Immature natural killer cell (primary cell): ENCODE data around the gene ZC3H10. TPM values are rescaled to one million over a fixed set of nuclear protein-coding genes. Genes with fewer than 3 reads are reported as not detected.

Experiments used
- DNase-seq, 3 donors: peaks; one replicate each; pipeline ENCODE4 v3.0.0; 2022; ENCODE audit warnings: mixed read lengths in 1 of 3
- H3K27ac Mint-ChIP-seq, 6 donors: one replicate each; pipeline ENCODE4 v1.8.0; 2020; ENCODE audit warnings: mixed read lengths in 6 of 6, mild to moderate bottlenecking in 5 of 6, inconsistent platforms in 4 of 6, moderate library complexity in 3 of 6
- H3K27me3 Mint-ChIP-seq, 3 donors: one replicate each; pipeline ENCODE4 v1.8.0; 2020 to 2021; ENCODE audit warnings: low read depth in 3 of 3, mild to moderate bottlenecking in 3 of 3, mixed read lengths in 3 of 3, moderate library complexity in 3 of 3, inconsistent platforms in 1 of 3
- H3K36me3 Mint-ChIP-seq, 3 donors: one replicate each; pipeline ENCODE4 v1.8.0; 2020; ENCODE audit warnings: mixed read lengths in 3 of 3, inconsistent platforms in 2 of 3, mild to moderate bottlenecking in 2 of 3
- H3K4me1 Mint-ChIP-seq, 2 donors: one replicate each; pipeline ENCODE4 v1.8.0; 2020; ENCODE audit warnings: inconsistent platforms in 2 of 2, mild to moderate bottlenecking in 2 of 2, mixed read lengths in 2 of 2, moderate library complexity in 1 of 2
- H3K4me3 Mint-ChIP-seq, 5 donors: one replicate each; pipeline ENCODE4 v1.8.0; 2020; ENCODE audit warnings: mild to moderate bottlenecking in 5 of 5, mixed read lengths in 5 of 5, inconsistent platforms in 3 of 5, moderate library complexity in 3 of 5
- H3K9me3 Mint-ChIP-seq, 6 donors: one replicate each; pipeline ENCODE4 v1.8.0; 2020; ENCODE audit warnings: mild to moderate bottlenecking in 6 of 6, mixed read lengths in 6 of 6, inconsistent platforms in 4 of 6, moderate library complexity in 3 of 6
- polyA plus RNA-seq, 3 donors: library from polyadenylated mRNA; unstranded; fragments of 300-500 nt; fragmentation: Illumina TruSeq; gene quantifications; one replicate each; pipeline ENCODE4 v1.2.3, GENCODE V29; 2021

ZC3H10 gene
- polyA plus RNA-seq, 3 donors from 2014 or later = 0.86 to 4.2 (median 1.3) TPM

DNA sequence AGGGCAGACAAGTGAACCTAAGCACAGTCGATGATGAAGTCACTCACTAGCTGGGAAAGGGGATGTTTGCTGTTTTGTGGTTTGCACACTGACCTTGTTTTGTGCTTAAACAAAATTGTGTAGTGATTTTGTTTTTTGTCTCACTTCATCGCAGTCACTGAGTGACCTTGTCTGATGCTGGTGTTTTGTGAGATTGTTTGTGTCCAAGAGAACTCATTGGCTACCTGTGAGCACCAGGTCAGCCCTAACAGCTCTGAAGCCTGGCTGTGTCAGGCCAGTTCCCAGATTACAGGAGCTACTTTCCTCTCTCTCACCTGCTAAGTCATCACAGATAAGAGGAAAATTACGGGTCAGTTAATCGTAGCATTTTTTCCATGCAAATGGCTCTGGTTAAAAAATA lies 6.1 kb downstream of the ZC3H10 start:
- Mint-ChIP-seq H3K27ac (peak overlapping the region in 3 of 6 donors; percentile 2 to 24 (median 18)), H3K36me3 (no peaks in the 10 kb centered on the region), H3K4me1 (peaks cover 38 to 43% of the 10 kb centered on the region in 2 donors), H3K4me3 (peak overlapping the region in 1 of 5 donors; percentile 2), H3K27me3 (peaks cover 5 to 21% (median 8%) of the 10 kb centered on the region in 3 donors), H3K9me3 (no peaks in the 10 kb centered on the region)
- no peak for DNase-seq

DNA sequence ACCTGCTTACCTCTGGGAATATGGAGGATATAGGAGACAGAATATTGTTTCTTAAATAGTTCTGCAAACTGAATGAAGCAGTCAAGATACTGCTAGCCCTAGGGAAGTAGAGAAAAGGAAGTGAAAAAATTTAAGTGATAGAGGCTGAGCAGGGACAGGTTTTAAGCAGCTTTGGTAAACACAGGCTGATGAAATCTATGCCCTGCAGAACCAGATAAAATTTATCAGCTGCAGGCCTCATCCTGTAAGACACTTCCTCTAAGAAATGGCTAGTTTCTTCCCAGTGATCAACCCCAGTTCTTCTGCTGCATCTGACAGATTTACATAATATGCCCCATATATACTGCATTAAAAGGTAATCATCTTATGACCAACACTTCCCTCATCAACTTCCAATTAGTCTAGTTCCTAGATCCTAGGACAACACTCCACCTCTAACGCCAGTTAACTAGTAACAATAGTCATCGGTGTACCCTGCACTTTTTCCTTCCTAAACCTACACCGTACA lies 8.7 kb downstream of the ZC3H10 start:
- Mint-ChIP-seq H3K27me3 (peaks cover 7 to 21% (median 10%) of the 10 kb centered on the region in 3 donors), H3K4me3 (peak overlapping the region; percentile 50 to 99 (median 97)), H3K9me3 (no peaks in the 10 kb centered on the region), H3K36me3 (peaks cover 13 to 20% (median 13%) of the 10 kb centered on the region in 3 donors), H3K27ac (peak overlapping the region; percentile 94 to 98 (median 97)), H3K4me1 (peaks cover 51 to 61% of the 10 kb centered on the region in 2 donors)
- no peak for DNase-seq

DNA sequence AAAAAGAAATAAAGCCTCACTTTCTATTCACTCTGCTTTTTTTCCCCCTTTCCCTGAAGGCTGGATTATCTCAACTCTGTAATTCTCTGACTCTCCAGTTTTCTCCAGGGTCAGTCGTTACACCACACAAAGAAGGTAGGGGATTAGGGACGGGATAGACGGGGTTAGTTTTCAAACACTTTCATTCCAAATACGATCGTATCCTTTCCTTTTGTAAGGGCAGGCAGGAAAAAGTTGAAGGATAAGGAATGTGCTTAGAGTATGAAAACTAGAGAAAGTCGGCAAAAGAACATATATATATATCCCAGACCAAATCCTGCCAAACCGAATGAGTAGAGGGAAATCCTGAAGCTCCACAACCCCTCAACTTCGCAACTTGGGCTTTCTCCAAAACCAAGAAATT lies 9.4 kb downstream of the ZC3H10 start:
- Mint-ChIP-seq H3K27me3 (peaks cover 7 to 21% (median 10%) of the 10 kb centered on the region in 3 donors), H3K9me3 (no peaks in the 10 kb centered on the region)

DNA sequence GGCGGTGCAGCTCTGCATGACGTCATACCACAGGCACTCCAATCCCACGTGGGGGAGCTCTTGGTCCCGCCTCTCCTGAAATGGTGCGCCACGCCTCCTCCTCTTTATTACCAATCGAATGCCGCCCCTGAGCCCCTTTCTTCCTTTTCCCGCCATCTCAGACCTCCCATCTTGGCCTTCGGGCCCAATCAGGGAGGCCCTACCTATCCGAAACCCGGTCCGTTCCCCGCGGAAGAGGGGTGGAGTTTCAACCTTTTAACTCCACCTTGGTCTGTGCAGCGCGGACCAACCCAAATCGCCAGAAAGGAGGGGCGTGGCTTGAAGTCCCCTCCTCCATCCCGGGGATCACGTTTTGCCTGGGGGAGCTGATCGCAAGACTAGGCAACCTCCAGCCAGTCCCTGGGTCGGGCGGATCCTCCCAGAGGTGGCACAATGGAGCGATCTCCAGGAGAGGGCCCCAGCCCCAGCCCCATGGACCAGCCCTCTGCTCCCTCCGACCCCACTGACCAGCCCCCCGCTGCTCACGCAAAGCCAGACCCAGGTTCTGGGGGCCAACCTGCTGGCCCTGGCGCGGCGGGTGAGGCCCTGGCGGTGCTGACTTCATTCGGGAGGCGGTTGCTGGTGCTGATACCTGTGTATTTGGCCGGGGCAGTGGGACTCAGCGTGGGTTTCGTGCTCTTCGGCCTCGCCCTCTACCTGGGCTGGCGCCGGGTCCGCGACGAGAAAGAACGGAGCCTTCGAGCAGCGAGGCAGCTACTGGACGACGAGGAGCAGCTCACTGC lies 10.0 kb downstream of the ZC3H10 start, which contains the start of gene ESYT1:
Gene ESYT1 (plus strand): TSS at position 380 of the 782 bp plus-strand sequence. CDS start 53 bp downstream, at position 433.
- Mint-ChIP-seq H3K27ac (peak within 1 kb of the TSS; percentile 94 to 98 (median 97)), H3K4me1 (peaks cover 55 to 69% of the 10 kb centered on the region in 2 donors), H3K27me3 (peaks cover 7 to 21% (median 10%) of the 10 kb centered on the region in 3 donors), H3K4me3 (peak within 1 kb of the TSS; percentile 93 to 99 (median 98)), H3K9me3 (no peaks in the 10 kb centered on the region), H3K36me3 (peaks cover 21 to 30% (median 21%) of the 10 kb centered on the region in 3 donors)
- peak; percentile 98 to 99 (median 99) for DNase-seq

More for the DNA sequence above, 9.4 kb downstream of the ZC3H10 start:
- Mint-ChIP-seq H3K4me1 (peaks cover 55 to 68% of the 10 kb centered on the region in 2 donors), H3K36me3 (peaks cover 19 to 27% (median 20%) of the 10 kb centered on the region in 3 donors), H3K4me3 (peak overlapping the region; percentile 93 to 99 (median 98)), H3K27ac (peak overlapping the region; percentile 94 to 98 (median 97))
- DNase-seq = no peak

DNA sequence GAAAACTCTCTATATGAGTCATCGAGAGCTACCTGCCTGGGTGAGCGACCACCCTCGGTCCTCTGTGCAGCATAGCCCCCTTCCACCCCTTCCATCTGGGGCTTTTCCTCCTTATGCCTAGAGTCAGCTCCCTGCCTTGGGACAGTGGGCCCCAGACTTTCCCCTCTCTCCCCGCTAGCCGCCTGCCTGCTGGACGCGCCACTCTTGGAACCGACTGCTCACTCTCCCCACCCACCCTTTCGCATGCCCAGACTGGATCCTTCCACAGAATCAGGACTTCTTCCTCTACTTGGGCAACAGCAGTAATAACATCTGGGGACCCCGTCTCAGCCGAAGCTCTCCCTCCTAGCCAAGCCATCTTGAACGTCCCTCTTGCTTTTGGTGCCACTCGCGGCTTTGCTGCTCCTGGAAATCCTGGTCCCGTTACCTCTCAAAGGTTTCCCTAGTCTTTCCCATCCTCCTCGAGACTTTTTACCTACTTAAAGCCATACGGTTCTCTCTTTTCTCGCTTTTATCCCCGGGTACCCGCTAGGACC lies 10.7 kb downstream of the ZC3H10 start:
- H3K4me1 Mint-ChIP-seq = peaks cover 57 to 67% of the 10 kb centered on the region in 2 donors

DNA sequence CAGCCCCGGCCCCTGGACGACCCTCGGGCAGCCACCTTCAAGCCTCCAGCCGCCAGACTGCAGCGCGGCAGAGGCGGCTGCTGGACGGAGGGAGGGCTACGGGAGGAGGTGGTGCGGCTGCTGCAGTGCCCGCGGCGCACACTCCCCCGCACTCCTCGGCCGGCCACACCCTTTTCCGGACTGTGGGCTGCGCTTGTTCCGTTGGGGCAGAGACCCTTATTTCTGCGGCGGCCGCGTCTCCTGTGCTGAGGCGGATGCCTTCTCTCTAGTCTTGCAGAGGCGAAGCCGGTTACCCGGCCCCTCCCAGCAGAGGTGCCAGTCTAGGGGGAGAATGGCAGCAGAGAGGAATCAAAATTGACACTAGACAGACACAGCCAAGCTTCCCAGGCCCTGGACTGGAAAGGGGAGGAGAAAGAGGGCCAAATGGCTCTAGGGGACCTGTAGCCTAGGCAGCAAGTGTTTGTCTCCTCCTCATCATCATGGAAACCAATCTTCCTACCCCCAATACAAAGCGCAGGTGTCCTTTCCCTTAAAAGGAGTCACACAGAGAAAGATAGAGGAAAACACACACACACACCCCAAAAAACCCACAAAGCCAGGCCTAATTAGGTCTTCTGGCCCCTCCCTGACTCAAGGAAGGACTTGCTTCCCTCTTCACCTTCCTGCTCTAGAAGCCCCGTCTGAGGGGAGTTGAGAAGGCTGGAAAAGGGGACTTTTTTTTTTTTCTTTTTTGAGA lies 11.3 kb downstream of the ZC3H10 start:
- Mint-ChIP-seq H3K27me3 (peaks cover 10 to 21% (median 11%) of the 10 kb centered on the region in 3 donors), H3K4me1 (peaks cover 57 to 60% of the 10 kb centered on the region in 2 donors), H3K4me3 (peak overlapping the region; percentile 93 to 99 (median 98)), H3K27ac (peak overlapping the region; percentile 94 to 98 (median 97)), H3K36me3 (peaks cover 21 to 43% (median 29%) of the 10 kb centered on the region in 3 donors), H3K9me3 (no peaks in the 10 kb centered on the region)
- DNase-seq = peak; percentile 84 to 87 (median 85)

More for the DNA sequence above, 10.7 kb downstream of the ZC3H10 start:
- no peak for DNase-seq
- Mint-ChIP-seq H3K4me3 (peak overlapping the region; percentile 93 to 99 (median 98)), H3K9me3 (no peaks in the 10 kb centered on the region), H3K27me3 (peaks cover 10 to 21% (median 11%) of the 10 kb centered on the region in 3 donors), H3K36me3 (peaks cover 21 to 36% (median 25%) of the 10 kb centered on the region in 3 donors), H3K27ac (peak overlapping the region; percentile 94 to 98 (median 97))

DNA sequence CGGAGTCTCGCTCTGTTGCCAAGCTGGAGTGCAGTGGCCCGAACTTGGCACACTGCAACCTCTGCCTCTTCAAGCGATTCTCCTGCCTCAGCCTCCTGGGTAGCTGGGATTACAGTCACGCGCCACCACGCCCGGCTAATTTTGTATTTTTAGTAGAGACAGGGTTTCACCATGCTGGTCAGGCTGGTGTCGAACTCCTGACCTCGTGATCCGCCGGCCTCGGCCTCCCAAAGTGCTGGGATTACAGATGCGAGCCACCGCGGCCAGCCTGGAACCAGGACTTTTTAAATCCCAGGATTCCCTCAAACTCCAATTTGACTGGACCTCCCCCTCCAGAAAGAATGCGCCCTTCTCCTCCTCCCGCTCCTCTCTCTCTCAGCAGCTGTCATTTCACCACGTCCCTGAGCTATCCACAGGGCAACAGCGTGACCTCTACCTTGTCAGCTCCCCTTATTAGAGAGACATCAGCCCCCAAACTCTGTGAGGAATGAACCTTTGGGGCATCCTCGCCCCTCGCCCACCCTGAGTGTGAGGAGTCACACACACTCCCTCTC lies 12.0 kb downstream of the ZC3H10 start:
- no peak for DNase-seq
- H3K36me3 Mint-ChIP-seq = peaks cover 21 to 45% (median 29%) of the 10 kb centered on the region in 3 donors
- no peaks in the 10 kb centered on the region for H3K9me3 Mint-ChIP-seq
- H3K4me1 Mint-ChIP-seq = peaks cover 55 to 59% of the 10 kb centered on the region in 2 donors
- H3K27me3 Mint-ChIP-seq = peaks cover 10 to 21% (median 11%) of the 10 kb centered on the region in 3 donors
- peak overlapping the region; percentile 93 to 99 (median 98) for H3K4me3 Mint-ChIP-seq
- peak overlapping the region; percentile 94 to 98 (median 97) for H3K27ac Mint-ChIP-seq

DNA sequence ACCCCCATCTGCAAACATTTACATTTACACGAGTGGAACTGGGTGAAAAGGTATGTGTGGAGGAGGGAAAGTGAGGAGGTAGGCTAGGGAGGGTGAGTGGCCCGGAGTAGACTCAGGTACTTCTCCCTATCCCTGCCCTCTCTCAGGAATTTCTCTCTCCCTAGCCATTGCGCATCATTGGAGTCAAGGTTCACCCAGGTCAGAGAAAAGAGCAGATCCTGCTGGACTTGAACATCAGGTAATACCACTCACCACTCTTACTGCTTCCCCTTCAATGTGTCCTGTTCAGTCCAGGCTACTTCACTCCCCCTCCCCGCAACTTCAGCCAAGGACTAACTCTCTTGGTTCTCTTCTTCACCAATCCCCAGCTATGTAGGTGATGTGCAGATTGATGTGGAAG lies 12.8 kb downstream of the ZC3H10 start:
- no peak for DNase-seq
- peak overlapping the region; percentile 52 to 98 (median 97) for H3K4me3 Mint-ChIP-seq
- peak overlapping the region; percentile 94 to 98 (median 97) for H3K27ac Mint-ChIP-seq
- no peaks in the 10 kb centered on the region for H3K9me3 Mint-ChIP-seq
- H3K4me1 Mint-ChIP-seq = peaks cover 50 to 58% of the 10 kb centered on the region in 2 donors
- peaks cover 25 to 45% (median 30%) of the 10 kb centered on the region in 3 donors for H3K36me3 Mint-ChIP-seq
- peaks cover 10 to 21% (median 11%) of the 10 kb centered on the region in 3 donors for H3K27me3 Mint-ChIP-seq

DNA sequence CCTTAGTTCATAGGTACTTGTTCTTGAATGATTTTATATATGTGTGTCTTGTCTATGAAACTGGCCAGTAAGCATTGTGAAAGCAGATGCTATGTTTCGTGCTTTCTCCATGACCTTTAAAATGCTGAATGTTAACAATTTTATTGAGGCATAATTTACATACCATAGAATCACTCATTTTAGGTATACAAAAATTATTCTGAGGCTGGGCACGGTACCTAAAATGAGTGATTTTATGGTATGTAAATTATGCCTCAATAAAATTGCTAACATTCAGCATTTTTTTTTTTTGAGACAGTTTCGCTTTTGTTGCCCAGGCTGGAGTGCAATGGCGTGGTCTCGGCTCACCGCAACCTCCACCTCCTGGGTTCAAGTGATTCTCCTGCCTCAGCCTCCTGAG lies 16.8 kb downstream of the ZC3H10 start:
- Mint-ChIP-seq H3K27ac (peak overlapping the region in 1 of 6 donors; percentile 46), H3K4me3 (no peak overlapping the region), H3K9me3 (no peaks in the 10 kb centered on the region), H3K4me1 (peaks cover 28 to 38% of the 10 kb centered on the region in 2 donors), H3K36me3 (peaks cover 49 to 77% (median 52%) of the 10 kb centered on the region in 3 donors), H3K27me3 (peaks cover 0 to 4% (median 2%) of the 10 kb centered on the region in 3 donors)
- no peak for DNase-seq

DNA sequence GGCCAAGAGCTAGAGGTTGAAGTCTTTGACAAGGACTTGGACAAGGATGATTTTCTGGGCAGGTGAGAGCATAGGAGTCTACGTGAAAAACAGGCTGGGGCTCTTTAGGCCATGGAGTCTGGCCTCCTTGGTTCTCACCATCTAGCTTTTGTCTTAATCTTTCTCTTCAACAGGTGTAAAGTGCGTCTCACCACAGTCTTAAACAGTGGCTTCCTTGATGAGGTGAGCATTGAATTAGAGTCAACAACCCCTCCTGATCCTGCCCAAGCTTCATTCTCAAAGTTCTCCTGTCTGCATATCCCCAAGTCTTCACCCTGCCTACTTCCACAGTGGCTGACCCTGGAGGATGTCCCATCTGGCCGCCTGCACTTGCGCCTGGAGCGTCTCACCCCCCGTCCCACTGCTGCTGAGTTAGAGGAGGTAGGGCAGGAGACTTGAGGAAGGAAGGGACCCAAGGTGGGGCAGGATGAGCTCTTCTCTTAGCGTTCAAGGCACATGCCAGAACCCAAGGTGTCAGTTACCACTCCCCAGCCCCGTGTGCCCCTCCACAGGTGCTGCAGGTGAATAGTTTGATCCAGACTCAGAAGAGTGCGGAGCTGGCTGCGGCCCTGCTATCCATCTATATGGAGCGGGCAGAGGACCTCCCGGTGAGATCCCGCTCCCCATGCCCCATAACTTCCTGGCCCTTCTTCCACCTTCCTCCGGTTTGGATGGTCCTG lies 19.9 kb downstream of the ZC3H10 start:
- Mint-ChIP-seq H3K27me3 (peaks cover 0 to 5% (median 2%) of the 10 kb centered on the region in 3 donors), H3K27ac (peak overlapping the region in 4 of 6 donors; percentile 43 to 72 (median 62)), H3K36me3 (peaks cover 39 to 65% (median 44%) of the 10 kb centered on the region in 3 donors), H3K4me1 (peaks cover 9 to 26% of the 10 kb centered on the region in 2 donors), H3K4me3 (no peak overlapping the region), H3K9me3 (no peaks in the 10 kb centered on the region)
- no peak for DNase-seq

DNA sequence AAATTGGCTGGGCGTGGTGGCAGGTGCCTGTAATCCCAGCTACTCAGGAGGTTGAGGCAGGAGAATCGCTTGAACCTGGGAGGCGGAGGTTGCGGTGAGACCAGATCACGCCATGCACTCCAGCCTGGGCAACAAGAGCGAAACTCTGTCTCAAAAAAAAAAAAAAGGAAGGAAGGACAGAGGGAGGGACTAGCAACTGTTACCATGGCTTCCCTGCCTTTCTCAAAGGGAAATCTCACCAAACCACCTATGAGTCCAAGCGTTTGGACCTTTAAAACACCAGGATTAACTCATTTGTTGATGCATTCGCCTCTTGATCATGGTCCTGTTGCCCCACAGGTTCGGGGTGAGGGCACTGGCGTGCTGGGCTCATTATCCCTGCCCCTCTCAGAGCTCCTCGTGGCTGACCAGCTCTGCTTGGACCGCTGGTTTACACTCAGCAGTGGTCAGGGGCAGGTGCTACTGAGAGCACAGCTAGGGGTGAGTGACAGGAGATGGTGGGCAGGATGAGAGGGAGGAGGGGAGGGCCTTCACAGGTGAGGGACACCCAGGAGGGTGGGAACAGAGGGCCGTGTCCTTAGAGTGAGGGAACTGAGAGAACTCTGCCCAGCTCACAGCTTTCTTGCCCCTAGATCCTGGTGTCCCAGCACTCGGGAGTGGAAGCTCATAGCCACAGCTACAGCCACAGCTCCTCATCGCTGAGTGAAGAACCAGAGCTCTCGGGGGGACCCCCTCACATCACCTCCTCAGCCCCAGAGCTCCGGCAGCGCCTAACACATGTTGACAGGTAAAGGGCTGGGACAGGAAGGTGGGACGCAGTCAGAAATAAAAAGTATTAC lies 24.1 kb downstream of the ZC3H10 start:
- H3K27me3 Mint-ChIP-seq = peaks cover 2 to 4% (median 2%) of the 10 kb centered on the region in 3 donors
- no peak overlapping the region for H3K4me3 Mint-ChIP-seq
- no peak for DNase-seq
- H3K27ac Mint-ChIP-seq = peak overlapping the region in 2 of 6 donors; percentile 12 to 53
- peaks cover 33 to 58% (median 37%) of the 10 kb centered on the region in 3 donors for H3K36me3 Mint-ChIP-seq
- H3K9me3 Mint-ChIP-seq = no peaks in the 10 kb centered on the region
- H3K4me1 Mint-ChIP-seq = peaks cover 7 to 22% of the 10 kb centered on the region in 2 donors
